Transverse colon (tissue), 3 donors: ENCODE results near the gene DMD.

Experiments used
- EP300 ChIP-seq: sonication (generic); formaldehyde crosslinking; IDR thresholded peaks from one replicate; pipeline ENCODE4 v1.6.1; 2017; ENCODE audit warnings: antibody characterized with exemption, low read depth
- TF ChIP-seq, protein P1 (sequence below), 5 experiments: fragments of 200-600 bp in 3 of 5; fragments of 450-650 bp in 2 of 5; sonication (generic) in 3 of 5; IDR thresholded peaks; 1 replicate in 2 of 5; 2 replicates in 3 of 5; pipeline ENCODE4 v1.5.1; 2016 to 2017; ENCODE audit warnings: antibody characterized with exemption in 5 of 5, inconsistent platforms in 3 of 5, mild to moderate bottlenecking in 2 of 5, moderate library complexity in 1 of 5

- TF ChIP-seq, protein P1, sequence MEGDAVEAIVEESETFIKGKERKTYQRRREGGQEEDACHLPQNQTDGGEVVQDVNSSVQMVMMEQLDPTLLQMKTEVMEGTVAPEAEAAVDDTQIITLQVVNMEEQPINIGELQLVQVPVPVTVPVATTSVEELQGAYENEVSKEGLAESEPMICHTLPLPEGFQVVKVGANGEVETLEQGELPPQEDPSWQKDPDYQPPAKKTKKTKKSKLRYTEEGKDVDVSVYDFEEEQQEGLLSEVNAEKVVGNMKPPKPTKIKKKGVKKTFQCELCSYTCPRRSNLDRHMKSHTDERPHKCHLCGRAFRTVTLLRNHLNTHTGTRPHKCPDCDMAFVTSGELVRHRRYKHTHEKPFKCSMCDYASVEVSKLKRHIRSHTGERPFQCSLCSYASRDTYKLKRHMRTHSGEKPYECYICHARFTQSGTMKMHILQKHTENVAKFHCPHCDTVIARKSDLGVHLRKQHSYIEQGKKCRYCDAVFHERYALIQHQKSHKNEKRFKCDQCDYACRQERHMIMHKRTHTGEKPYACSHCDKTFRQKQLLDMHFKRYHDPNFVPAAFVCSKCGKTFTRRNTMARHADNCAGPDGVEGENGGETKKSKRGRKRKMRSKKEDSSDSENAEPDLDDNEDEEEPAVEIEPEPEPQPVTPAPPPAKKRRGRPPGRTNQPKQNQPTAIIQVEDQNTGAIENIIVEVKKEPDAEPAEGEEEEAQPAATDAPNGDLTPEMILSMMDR (IDR thresholded peaks at IDR 0.05), result no peak
- no peak for TF ChIP-seq EP300
Measured at GRCh38 chrX:31092476-31092875, 2118.9 kb downstream of the DMD start.
